HG03521 (cell line): ENCODE measurements around the gene MYO15B.

ENCODE experiments used
- ATAC-seq: cut with Tn5 transposase; IDR thresholded peaks from one replicate; pipeline ENCODE4 v1.9.1; 2021; ENCODE audit warnings: mild to moderate bottlenecking, moderate library complexity; ENCODE audit not compliant: unreplicated experiment

MYO15B gene

GRCh38 chr17:75558666-75559530 lies 28.7 kb upstream of the MYO15B start:
- no peak for ATAC-seq

DNA sequence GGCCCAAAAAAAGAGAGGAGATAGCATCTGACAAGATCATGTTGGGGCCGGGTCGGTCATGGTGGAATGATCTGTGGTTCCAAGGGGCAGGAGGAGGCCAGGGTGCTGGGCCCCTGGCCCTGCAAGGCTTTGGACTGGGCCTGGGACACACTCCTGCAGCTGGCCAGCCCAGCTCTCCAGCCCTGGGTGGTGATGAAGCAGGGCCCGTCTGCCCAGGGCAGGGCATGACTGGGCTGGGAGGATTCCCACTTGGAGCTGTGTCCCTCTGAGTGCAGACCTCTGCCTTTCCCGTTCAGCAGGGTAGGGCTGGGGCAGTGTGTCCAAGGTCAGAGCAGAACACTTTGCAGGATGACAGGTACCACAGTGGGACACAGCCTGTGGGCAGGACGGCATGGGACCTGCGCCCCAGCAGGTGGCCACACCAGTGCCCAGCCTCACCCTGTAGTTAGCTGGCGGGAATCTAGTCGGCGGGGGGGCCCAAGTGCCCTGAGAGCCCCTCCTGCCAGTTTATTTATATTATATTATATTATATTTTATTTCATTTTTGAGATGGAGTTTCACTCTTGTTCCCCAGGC lies 27.6 kb upstream of the MYO15B start:
- no peak for ATAC-seq

DNA sequence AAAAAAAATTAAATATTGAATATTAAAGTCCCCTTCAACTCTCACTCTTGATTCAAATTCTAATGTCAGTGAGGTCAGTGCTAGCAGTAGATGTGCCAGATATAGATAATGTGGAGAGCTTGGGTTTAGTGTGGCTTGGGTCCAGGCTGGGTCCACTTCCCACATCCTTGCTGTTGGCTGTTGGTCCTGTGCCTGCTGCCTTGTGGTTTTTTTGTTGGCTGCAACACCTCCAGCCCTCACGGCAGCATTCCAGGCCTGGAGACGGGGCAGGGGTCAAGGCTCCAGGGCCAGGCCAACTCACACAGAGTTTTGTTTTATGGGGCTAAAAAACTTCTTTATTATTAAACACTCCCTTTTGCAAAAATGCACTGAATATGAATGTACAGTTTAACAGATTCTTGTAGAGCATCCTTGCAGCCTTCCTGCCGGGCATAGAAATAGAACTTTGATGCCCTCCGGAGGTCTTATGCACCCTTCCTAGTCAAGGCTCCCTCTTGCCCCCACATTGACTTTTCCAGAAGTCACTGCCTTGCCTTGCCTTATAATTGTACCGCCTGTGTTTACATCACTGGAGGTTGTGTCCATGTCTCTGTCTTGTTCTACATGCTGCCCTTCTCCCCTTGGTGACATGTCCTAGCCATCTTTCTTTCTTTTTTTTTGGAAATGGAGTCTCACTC lies 25.5 kb upstream of the MYO15B start:
- no peak for ATAC-seq

- no peak for ATAC-seq
Measured at GRCh38 chr17:75563063-75563758, 24.4 kb upstream of the MYO15B start.

GRCh38 chr17:75564195-75564594 lies 23.4 kb upstream of the MYO15B start:
- no peak for ATAC-seq

DNA sequence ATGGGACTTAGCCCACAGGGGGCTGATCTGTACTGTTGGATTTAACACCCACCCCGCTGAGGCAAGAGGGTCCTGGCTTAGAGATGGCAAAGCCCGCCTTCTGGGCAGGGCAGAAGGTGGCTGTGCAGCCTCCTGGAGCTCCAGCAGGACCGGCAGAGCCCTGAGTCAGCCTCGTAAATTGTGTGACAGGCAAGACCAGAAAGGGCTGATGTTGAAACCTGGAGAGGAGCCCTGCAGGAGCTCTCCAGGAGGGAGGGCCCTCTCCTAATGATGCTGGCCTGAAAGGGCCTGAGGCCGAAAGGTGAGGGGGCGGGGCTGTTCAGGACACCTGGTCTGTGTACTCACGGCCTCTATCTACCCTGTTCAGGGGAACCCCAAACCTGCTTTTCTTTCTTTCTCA lies 22.5 kb upstream of the MYO15B start:
- no peak for ATAC-seq

GRCh38 chr17:75565618-75566017 lies 22.0 kb upstream of the MYO15B start:
- no peak for ATAC-seq

- no peak for ATAC-seq
Measured at GRCh38 chr17:75566416-75566815, 21.2 kb upstream of the MYO15B start.

DNA sequence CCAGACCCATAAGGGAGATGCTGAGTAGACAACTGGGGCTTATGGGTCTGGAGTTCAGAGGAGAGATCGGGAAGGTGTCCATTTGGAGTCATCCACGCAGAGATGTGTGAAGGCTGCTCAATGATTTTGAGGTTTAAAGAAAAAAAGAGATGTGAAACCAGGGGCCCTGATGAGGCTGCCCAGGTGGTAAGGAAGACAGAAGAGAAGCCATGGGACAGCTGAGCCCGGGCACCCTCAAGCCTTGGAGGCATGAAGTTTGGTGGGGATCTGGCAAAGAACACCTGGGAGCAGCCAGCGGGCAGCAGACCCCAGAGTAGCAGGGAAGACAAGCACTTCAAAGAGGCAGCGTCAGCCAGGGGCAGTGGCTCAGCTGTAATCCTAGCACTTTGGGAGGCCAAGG lies 20.8 kb upstream of the MYO15B start:
- ATAC-seq: no peak

DNA sequence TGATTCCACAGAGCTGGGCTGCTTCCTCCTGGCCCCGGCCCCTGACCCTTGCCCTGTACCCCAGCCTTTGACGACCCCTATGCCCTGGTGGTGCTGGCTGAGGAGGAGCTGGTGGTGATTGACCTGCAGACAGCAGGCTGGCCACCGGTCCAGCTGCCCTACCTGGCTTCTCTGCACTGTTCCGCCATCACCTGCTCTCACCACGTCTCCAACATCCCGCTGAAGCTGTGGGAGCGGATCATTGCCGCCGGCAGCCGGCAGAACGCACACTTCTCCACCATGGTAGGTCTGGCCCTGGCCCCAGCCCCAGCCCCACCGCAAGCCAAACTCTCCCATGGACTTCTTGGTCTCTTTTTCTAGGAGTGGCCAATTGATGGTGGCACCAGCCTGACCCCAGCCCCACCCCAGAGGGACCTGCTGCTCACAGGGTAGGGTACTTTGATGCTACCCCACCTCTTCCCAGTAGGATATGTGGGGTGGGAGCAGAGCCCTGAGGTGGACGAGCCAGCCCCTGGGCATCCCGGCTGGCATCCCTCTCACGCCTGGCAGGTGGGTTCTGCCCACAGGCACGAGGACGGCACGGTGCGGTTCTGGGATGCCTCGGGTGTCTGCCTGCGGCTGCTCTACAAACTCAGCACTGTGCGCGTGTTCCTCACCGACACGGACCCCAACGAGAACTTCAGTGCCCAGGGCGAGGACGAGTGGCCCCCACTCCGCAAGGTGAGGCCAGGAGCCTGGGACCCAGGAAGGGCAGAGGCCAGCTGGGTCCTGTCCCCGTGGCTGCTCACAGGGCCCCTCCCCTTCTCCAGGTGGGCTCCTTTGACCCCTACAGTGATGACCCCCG lies 19.0 kb upstream of the MYO15B start:
- ATAC-seq: no peak

- no peak for ATAC-seq
Measured at GRCh38 chr17:75570034-75570676, 17.4 kb upstream of the MYO15B start.

GRCh38 chr17:75570772-75571171 lies 16.8 kb upstream of the MYO15B start:
- ATAC-seq: no peak

DNA sequence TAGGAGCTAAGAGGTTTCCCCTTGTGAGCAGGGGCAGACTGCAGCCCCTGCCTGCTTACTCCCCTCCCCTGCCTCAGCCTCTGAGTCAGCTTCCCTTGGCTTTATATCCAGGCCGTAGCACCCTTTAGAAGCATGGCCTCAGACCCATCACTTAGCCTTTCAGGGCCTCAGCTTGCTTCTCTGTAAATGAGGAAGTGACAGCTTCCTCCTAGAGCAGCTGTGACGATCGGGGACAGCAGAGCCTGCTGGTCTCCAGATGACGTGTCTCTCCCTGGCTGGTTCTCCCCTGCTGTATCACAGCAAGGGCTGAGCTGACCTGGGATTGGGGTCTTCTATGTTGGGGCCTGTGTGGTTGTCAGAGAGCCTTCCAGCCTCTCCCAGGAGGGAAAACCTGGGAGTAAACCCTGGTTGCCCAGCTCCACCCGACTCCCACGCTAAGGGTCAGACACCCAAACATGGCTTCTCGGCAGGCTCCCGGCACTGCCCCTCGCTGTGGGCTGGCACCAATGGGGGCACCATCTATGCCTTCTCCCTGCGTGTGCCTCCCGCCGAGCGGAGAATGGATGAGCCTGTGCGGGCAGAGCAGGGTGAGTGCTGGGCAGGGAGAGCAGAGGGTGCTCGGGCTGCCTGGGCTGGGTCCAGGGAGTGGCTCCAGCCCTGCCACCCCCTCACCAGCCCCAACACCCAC lies 16.3 kb upstream of the MYO15B start:
- ATAC-seq: no peak

DNA sequence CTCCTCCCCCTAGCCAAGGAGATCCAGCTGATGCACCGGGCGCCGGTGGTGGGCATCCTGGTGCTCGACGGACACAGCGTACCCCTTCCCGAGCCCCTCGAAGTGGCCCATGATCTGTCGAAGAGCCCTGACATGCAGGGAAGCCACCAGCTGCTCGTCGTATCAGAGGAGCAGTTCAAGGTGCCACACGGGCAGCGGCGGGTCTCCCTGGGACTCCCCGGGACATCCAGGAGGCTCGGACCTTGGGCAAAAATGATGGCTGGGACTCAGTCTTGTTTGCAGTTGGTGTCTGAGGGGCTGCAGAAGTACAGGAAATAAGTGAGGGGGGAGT lies 15.8 kb upstream of the MYO15B start:
- ATAC-seq: no peak

GRCh38 chr17:75572713-75573539 lies 14.7 kb upstream of the MYO15B start:
- ATAC-seq: no peak

GRCh38 chr17:75573540-75573957 lies 14.1 kb upstream of the MYO15B start:
- ATAC-seq: no peak

DNA sequence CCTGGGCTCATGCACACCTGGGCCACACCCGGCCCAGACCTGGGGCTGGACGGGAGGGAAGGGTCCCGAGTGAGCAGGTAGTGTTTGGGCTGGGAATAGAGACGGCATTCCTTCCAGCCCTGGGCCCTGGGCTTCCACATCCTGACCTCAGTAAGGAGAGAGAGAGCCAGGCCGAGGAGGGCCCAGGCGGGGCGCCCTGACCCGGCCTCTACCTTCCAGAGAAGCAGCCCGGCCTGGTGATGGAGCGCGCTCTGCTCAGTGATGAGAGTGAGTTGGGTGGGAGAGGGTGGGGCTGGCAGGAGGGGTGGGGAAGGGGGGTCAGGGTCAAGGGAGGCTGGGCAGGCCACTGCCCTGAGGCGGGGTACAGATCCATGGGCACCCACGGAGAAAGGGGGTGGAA lies 13.6 kb upstream of the MYO15B start:
- ATAC-seq: no peak

DNA sequence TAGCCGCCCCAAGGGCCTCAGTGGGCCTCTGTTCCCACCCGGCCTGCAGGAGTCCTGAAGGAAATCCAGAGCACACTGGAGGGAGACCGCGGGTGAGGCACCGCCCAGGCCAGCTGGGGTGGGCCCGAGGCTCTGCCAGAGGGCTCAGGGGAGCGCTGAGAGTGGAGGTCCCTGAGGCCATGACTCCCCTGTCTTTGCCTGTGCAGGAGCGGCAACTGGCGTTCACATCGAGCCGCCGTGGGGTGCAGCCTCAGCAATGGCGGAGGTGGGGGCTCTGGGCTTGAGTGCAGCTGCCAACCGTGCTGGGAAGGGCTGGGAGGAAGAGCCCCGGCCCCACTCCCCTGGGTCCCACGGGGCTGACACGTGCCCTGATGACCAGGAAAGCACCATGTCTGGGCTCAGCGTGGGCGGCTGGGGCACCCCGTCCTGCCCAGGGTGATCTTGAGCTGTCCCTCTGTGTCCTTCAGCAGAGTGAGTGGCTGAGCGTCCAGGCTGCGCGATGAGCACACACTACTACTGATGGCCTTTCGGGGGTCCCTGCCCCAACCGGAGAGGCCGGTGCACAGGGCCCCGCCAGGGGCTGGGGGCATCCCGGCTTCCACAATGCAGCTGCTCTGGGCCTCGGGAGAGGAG lies 13.1 kb upstream of the MYO15B start:
- no peak for ATAC-seq
